ENCODE measurements around the gene PDPN.

PDPN gene

GRCh38 chr1:13586001-13586400, 2.4 kb downstream of the PDPN start:
- Histone ChIP-seq H3K4me3 (replicated peaks; ENCODE audit: low read depth, low read length) (no peak overlapping the region), H3K36me3 (ENCODE audit: control insufficient read depth, insufficient read depth, low read length) (no peaks in the 10 kb centered on the region), H3K27me3 (replicated peaks; ENCODE audit: control insufficient read depth, insufficient read depth, low read length) (no peaks in the 10 kb centered on the region; the same call in none of the 2 replicates)
- no peak for DNase-seq (ENCODE audit: extremely low read depth, insufficient read length)
- TF ChIP-seq CTCF (IDR thresholded peaks at IDR 0.05; ENCODE audit: insufficient read depth, low read length, poor library complexity, severe bottlenecking), result no peak

- no peak for DNase-seq (ENCODE audit: extremely low read depth, insufficient read length)
- no peak for TF ChIP-seq CTCF (IDR thresholded peaks at IDR 0.05; ENCODE audit: insufficient read depth, low read length, poor library complexity, severe bottlenecking)
- H3K4me3 ChIP-seq (replicated peaks; ENCODE audit: low read depth, low read length), result no peak overlapping the region
- no peaks in the 10 kb centered on the region for H3K36me3 ChIP-seq (ENCODE audit: control insufficient read depth, insufficient read depth, low read length)
- H3K27me3 ChIP-seq (replicated peaks; ENCODE audit: control insufficient read depth, insufficient read depth, low read length), result no peaks in the 10 kb centered on the region; the same call in none of the 2 replicates
Measured at GRCh38 chr1:13587256-13588030, 3.8 kb downstream of the PDPN start.

- H3K27me3 ChIP-seq (replicated peaks; ENCODE audit: control insufficient read depth, insufficient read depth, low read length), result no peaks in the 10 kb centered on the region; the same call in none of the 2 replicates
- H3K36me3 ChIP-seq (ENCODE audit: control insufficient read depth, insufficient read depth, low read length), result no peaks in the 10 kb centered on the region
- TF ChIP-seq CTCF (IDR thresholded peaks at IDR 0.05; ENCODE audit: insufficient read depth, low read length, poor library complexity, severe bottlenecking), result no peak
- H3K4me3 ChIP-seq (replicated peaks; ENCODE audit: low read depth, low read length), result no peak overlapping the region
- no peak for DNase-seq (ENCODE audit: extremely low read depth, insufficient read length)
Measured at GRCh38 chr1:13588946-13589796, 5.5 kb downstream of the PDPN start.

GRCh38 chr1:13590486-13590885, 6.9 kb downstream of the PDPN start:
- H3K4me3 ChIP-seq (replicated peaks; ENCODE audit: low read depth, low read length), result no peak overlapping the region
- no peaks in the 10 kb centered on the region; the same call in 1 of the 2 replicates for H3K27me3 ChIP-seq (replicated peaks; ENCODE audit: control insufficient read depth, insufficient read depth, low read length)
- H3K36me3 ChIP-seq (ENCODE audit: control insufficient read depth, insufficient read depth, low read length), result no peaks in the 10 kb centered on the region
- DNase-seq (ENCODE audit: extremely low read depth, insufficient read length), result no peak
- TF ChIP-seq CTCF (IDR thresholded peaks at IDR 0.05; ENCODE audit: insufficient read depth, low read length, poor library complexity, severe bottlenecking), result no peak

- no peak for TF ChIP-seq CTCF (IDR thresholded peaks at IDR 0.05; ENCODE audit: insufficient read depth, low read length, poor library complexity, severe bottlenecking)
- Histone ChIP-seq H3K4me3 (replicated peaks; ENCODE audit: low read depth, low read length) (no peak overlapping the region), H3K27me3 (replicated peaks; ENCODE audit: control insufficient read depth, insufficient read depth, low read length) (no peaks in the 10 kb centered on the region; the same call in 1 of the 2 replicates), H3K36me3 (ENCODE audit: control insufficient read depth, insufficient read depth, low read length) (no peaks in the 10 kb centered on the region)
- no peak for DNase-seq (ENCODE audit: extremely low read depth, insufficient read length)
Measured at GRCh38 chr1:13593511-13594131, 10.0 kb downstream of the PDPN start.

All from GM06990 (cell line).